Mesothelial cell of epicardium (in vitro differentiated cells): Measurements from ENCODE around the gene MRPS26. TPM values are rescaled to one million over a fixed set of nuclear protein-coding genes. Genes with fewer than 3 reads are reported as not detected.

Experiments used
- DNase-seq, 2 experiments: peaks; one replicate each; pipeline ENCODE4 v3.0.0; 2021; ENCODE audit warnings: low spot score in 2 of 2; ENCODE audit not compliant: unreplicated experiment in 2 of 2
- H3K27ac Mint-ChIP-seq: 2 replicates; pipeline ENCODE4 v1.8.0; 2021; ENCODE audit warnings: mixed read lengths
- H3K27me3 Mint-ChIP-seq: 2 replicates; pipeline ENCODE4 v1.8.0; 2021; ENCODE audit warnings: low read depth, mixed read lengths
- H3K36me3 Mint-ChIP-seq: 2 replicates; pipeline ENCODE4 v1.8.0; 2021; ENCODE audit warnings: mixed read lengths
- H3K4me1 Mint-ChIP-seq: 2 replicates; pipeline ENCODE4 v1.8.0; 2021; ENCODE audit warnings: mixed read lengths
- H3K4me3 Mint-ChIP-seq: 2 replicates; pipeline ENCODE4 v1.8.0; 2021; ENCODE audit warnings: mild to moderate bottlenecking, moderate library complexity, mixed read lengths
- H3K9me3 Mint-ChIP-seq: 2 replicates; pipeline ENCODE4 v1.8.0; 2021; ENCODE audit warnings: mixed read lengths
- CTCF ChIP-seq: fragments of 200-600 bp; sonication (generic); IDR thresholded peaks from one replicate; pipeline ENCODE4 v1.5.0; 2021; ENCODE audit warnings: antibody characterized with exemption; ENCODE audit not compliant: unreplicated experiment
- total RNA-seq: library from RNA; stranded (reverse); gene quantifications from 3 replicates; pipeline ENCODE4 v1.2.1, GENCODE V29; 2021

MRPS26 gene
- total RNA-seq, 1 donor from 2014 or later = 56.9 TPM

- DNase-seq = no peak
- Mint-ChIP-seq H3K27ac (no peak overlapping the region), H3K36me3 (peaks cover 14% of the 10 kb centered on the region), H3K9me3 (no peaks in the 10 kb centered on the region), H3K4me1 (peaks cover 22% of the 10 kb centered on the region), H3K4me3 (peak overlapping the region; percentile 89), H3K27me3 (no peaks in the 10 kb centered on the region)
- TF ChIP-seq CTCF = no peak
Observed at GRCh38 chr20:3044336-3044965, 1.4 kb upstream of the MRPS26 start.

GRCh38 chr20:3045042-3045815, 623 bp upstream of the MRPS26 start:
- H3K4me1 Mint-ChIP-seq = peaks cover 22% of the 10 kb centered on the region
- TF ChIP-seq CTCF = no peak
- DNase-seq = no peak
- H3K4me3 Mint-ChIP-seq = peak overlapping the region; percentile 89
- H3K9me3 Mint-ChIP-seq = no peaks in the 10 kb centered on the region
- H3K27me3 Mint-ChIP-seq = no peaks in the 10 kb centered on the region
- H3K27ac Mint-ChIP-seq = peak overlapping the region; percentile 55
- H3K36me3 Mint-ChIP-seq = peaks cover 18% of the 10 kb centered on the region

- H3K27me3 Mint-ChIP-seq = no peaks in the 10 kb centered on the region
- peaks cover 16% of the 10 kb centered on the region for H3K36me3 Mint-ChIP-seq
- H3K4me3 Mint-ChIP-seq = peak overlapping the region; percentile 89
- H3K27ac Mint-ChIP-seq = peak overlapping the region; percentile 70
- DNase-seq = peak in 1 of 2 experiments; percentile 44
- H3K4me1 Mint-ChIP-seq = peaks cover 17% of the 10 kb centered on the region
- TF ChIP-seq CTCF = no peak
- H3K9me3 Mint-ChIP-seq = no peaks in the 10 kb centered on the region
Observed at GRCh38 chr20:3046677-3047462, 1.0 kb downstream of the MRPS26 start.

- H3K4me3 Mint-ChIP-seq = peak overlapping the region; percentile 89
- H3K36me3 Mint-ChIP-seq = peaks cover 16% of the 10 kb centered on the region
- no peak for TF ChIP-seq CTCF
- H3K9me3 Mint-ChIP-seq = no peaks in the 10 kb centered on the region
- no peak overlapping the region for H3K27ac Mint-ChIP-seq
- H3K27me3 Mint-ChIP-seq = no peaks in the 10 kb centered on the region
- H3K4me1 Mint-ChIP-seq = peaks cover 13% of the 10 kb centered on the region
- DNase-seq = no peak
Observed at GRCh38 chr20:3047486-3048419, 1.9 kb downstream of the MRPS26 start.
